Osteocyte (in vitro differentiated cells): Measurements from ENCODE around the gene ENOX1. TPM values are rescaled to one million over a fixed set of nuclear protein-coding genes. Genes with fewer than 3 reads are reported as not detected.

Experiments used
- DNase-seq: peaks from one replicate; pipeline ENCODE4 v3.0.0; 2021; ENCODE audit warnings: mixed read lengths; ENCODE audit not compliant: unreplicated experiment; ENCODE audit errors: extremely low spot score
- H3K27ac Mint-ChIP-seq: one replicate; pipeline ENCODE4 v1.8.0; 2021; ENCODE audit warnings: mild to moderate bottlenecking, mixed read lengths; ENCODE audit not compliant: unreplicated experiment
- H3K27me3 Mint-ChIP-seq: one replicate; pipeline ENCODE4 v1.8.0; 2021; ENCODE audit warnings: mixed read lengths; ENCODE audit not compliant: unreplicated experiment
- H3K36me3 Mint-ChIP-seq: one replicate; pipeline ENCODE4 v1.8.0; 2021; ENCODE audit warnings: mixed read lengths; ENCODE audit not compliant: unreplicated experiment
- H3K4me1 Mint-ChIP-seq: one replicate; pipeline ENCODE4 v1.8.0; 2021; ENCODE audit warnings: mixed read lengths; ENCODE audit not compliant: unreplicated experiment
- H3K4me3 Mint-ChIP-seq: one replicate; pipeline ENCODE4 v1.8.0; 2021; ENCODE audit warnings: mild to moderate bottlenecking, moderate library complexity, mixed read lengths; ENCODE audit not compliant: unreplicated experiment
- H3K9me3 Mint-ChIP-seq: one replicate; pipeline ENCODE4 v1.8.0; 2021; ENCODE audit warnings: mixed read lengths; ENCODE audit not compliant: unreplicated experiment
- CTCF ChIP-seq: fragments of 200-600 bp; sonication (generic); IDR thresholded peaks from 2 replicates; pipeline ENCODE4 v1.5.0; 2021; ENCODE audit warnings: antibody characterized with exemption, mild to moderate bottlenecking, moderate library complexity
- total RNA-seq: library from RNA; stranded (reverse); gene quantifications from 2 replicates; pipeline ENCODE4 v1.2.1, GENCODE V29; 2021

The ENOX1 gene
- total RNA-seq, 1 donor from 2014 or later, result 5.9 TPM

- Mint-ChIP-seq H3K4me3 (no peak overlapping the region), H3K4me1 (peaks cover 55% of the 10 kb centered on the region), H3K36me3 (peaks cover 2% of the 10 kb centered on the region), H3K27me3 (no peaks in the 10 kb centered on the region), H3K27ac (peak overlapping the region; percentile 79), H3K9me3 (no peaks in the 10 kb centered on the region)
- no peak for DNase-seq
- peak; percentile 67 for TF ChIP-seq CTCF
Measured at GRCh38 chr13:43303033-43303729, 483.6 kb downstream of the ENOX1 start.

- TF ChIP-seq CTCF, result no peak
- H3K4me1 Mint-ChIP-seq, result peaks cover 50% of the 10 kb centered on the region
- no peak for DNase-seq
Measured at GRCh38 chr13:43301346-43301969, 485.3 kb downstream of the ENOX1 start.

DNA sequence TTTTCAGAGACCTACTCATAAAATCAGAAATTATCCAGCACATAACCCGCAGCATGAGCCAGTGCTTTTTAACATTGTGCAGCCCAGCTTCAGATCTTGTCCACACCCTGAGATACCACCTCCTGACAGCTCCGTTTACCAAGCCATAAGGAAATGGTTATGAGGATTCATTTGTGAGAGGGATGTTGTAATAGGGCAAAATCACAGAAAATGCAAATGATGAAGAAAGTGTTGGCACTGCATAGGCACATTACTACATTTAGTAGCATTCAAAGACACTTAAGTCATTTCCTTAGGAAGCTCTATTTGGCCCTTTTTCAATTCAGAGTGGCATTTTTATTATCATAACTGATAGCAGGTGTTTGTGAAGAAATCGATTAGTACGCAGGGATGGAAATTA lies 485.9 kb downstream of the ENOX1 start:
- H3K27me3 Mint-ChIP-seq, result no peaks in the 10 kb centered on the region
- peaks cover 6% of the 10 kb centered on the region for H3K36me3 Mint-ChIP-seq
- no peak for DNase-seq
- H3K4me1 Mint-ChIP-seq, result peaks cover 49% of the 10 kb centered on the region
- TF ChIP-seq CTCF, result no peak
- peak overlapping the region; percentile 8 for H3K27ac Mint-ChIP-seq
- H3K4me3 Mint-ChIP-seq, result no peak overlapping the region
- no peaks in the 10 kb centered on the region for H3K9me3 Mint-ChIP-seq

More at GRCh38 chr13:43301346-43301969, 485.3 kb downstream of the ENOX1 start:
- no peaks in the 10 kb centered on the region for H3K27me3 Mint-ChIP-seq
- peaks cover 6% of the 10 kb centered on the region for H3K36me3 Mint-ChIP-seq
- no peaks in the 10 kb centered on the region for H3K9me3 Mint-ChIP-seq
- no peak overlapping the region for H3K4me3 Mint-ChIP-seq
- peak overlapping the region; percentile 12 for H3K27ac Mint-ChIP-seq

GRCh38 chr13:43299374-43299773 lies 487.4 kb downstream of the ENOX1 start:
- TF ChIP-seq CTCF, result no peak
- Mint-ChIP-seq H3K27ac (no peak overlapping the region), H3K9me3 (no peaks in the 10 kb centered on the region)

GRCh38 chr13:43298816-43299215 lies 488.0 kb downstream of the ENOX1 start:
- no peaks in the 10 kb centered on the region for H3K27me3 Mint-ChIP-seq
- DNase-seq, result no peak
- H3K36me3 Mint-ChIP-seq, result peaks cover 6% of the 10 kb centered on the region
- no peak overlapping the region for H3K27ac Mint-ChIP-seq
- no peaks in the 10 kb centered on the region for H3K9me3 Mint-ChIP-seq
- H3K4me1 Mint-ChIP-seq, result peaks cover 49% of the 10 kb centered on the region
- no peak for TF ChIP-seq CTCF
- no peak overlapping the region for H3K4me3 Mint-ChIP-seq

More at GRCh38 chr13:43299374-43299773, 487.4 kb downstream of the ENOX1 start:
- H3K27me3 Mint-ChIP-seq, result no peaks in the 10 kb centered on the region
- H3K4me1 Mint-ChIP-seq, result peaks cover 49% of the 10 kb centered on the region
- no peak for DNase-seq
- H3K36me3 Mint-ChIP-seq, result peaks cover 6% of the 10 kb centered on the region
- no peak overlapping the region for H3K4me3 Mint-ChIP-seq
